Transverse colon (tissue), 3 donors: ENCODE results near the gene TRAF2.

ENCODE experiments used
- POLR2A ChIP-seq: fragments of 450-650 bp; IDR thresholded peaks from one replicate; pipeline ENCODE4 v1.6.1; 2016; ENCODE audit warnings: antibody characterized with exemption, mild to moderate bottlenecking, moderate library complexity
- TF ChIP-seq, protein P1 (sequence below), 5 experiments: fragments of 200-600 bp in 3 of 5; fragments of 450-650 bp in 2 of 5; sonication (generic) in 3 of 5; IDR thresholded peaks; 1 replicate in 2 of 5; 2 replicates in 3 of 5; pipeline ENCODE4 v1.5.1; 2016 to 2017; ENCODE audit warnings: antibody characterized with exemption in 5 of 5, inconsistent platforms in 3 of 5, mild to moderate bottlenecking in 2 of 5, moderate library complexity in 1 of 5

DNA sequence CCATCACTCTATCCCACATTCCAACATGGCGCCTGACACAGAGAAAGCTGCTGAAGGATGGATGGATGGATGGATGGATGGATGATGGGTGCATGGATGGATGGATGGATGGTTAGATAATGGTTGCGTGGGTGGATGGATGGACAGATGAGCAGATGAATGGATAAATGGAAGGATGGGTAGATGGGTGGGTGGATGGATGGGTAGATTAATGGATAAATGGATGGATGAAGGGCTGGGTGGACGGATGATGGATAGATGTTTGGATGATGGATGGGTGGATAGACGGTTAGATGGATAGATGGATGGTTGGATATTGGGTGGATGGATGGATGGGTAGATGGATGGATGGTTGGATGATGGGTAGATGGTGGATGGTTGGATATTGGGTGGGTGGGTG is 70.3 kb downstream of the TRAF2 start:
- no peak for TF ChIP-seq POLR2A
- TF ChIP-seq, protein P1, sequence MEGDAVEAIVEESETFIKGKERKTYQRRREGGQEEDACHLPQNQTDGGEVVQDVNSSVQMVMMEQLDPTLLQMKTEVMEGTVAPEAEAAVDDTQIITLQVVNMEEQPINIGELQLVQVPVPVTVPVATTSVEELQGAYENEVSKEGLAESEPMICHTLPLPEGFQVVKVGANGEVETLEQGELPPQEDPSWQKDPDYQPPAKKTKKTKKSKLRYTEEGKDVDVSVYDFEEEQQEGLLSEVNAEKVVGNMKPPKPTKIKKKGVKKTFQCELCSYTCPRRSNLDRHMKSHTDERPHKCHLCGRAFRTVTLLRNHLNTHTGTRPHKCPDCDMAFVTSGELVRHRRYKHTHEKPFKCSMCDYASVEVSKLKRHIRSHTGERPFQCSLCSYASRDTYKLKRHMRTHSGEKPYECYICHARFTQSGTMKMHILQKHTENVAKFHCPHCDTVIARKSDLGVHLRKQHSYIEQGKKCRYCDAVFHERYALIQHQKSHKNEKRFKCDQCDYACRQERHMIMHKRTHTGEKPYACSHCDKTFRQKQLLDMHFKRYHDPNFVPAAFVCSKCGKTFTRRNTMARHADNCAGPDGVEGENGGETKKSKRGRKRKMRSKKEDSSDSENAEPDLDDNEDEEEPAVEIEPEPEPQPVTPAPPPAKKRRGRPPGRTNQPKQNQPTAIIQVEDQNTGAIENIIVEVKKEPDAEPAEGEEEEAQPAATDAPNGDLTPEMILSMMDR (IDR thresholded peaks at IDR 0.05) = no peak
